ENCODE data around the gene LRRK1. TPM values are rescaled to one million over a fixed set of nuclear protein-coding genes. Genes with fewer than 3 reads are reported as not detected.

The LRRK1 gene
- total and polyA plus RNA-seq, 2 donors (not counting 1 experiment from before 2014, with no cell fraction given) = 19.8 to 53.0 TPM

- Mint-ChIP-seq H3K4me1 (no peaks in the 10 kb centered on the region), H3K27ac (no peak overlapping the region), H3K27me3 (no peaks in the 10 kb centered on the region), H3K9me3 (ENCODE audit: insufficient read depth) (no peaks in the 10 kb centered on the region), H3K4me3 (no peak overlapping the region)
- H2AFZ ChIP-seq (ENCODE audit: insufficient read depth, low read depth, low read length, poor library complexity, severe bottlenecking) = no peak overlapping the region
- WGBS (ENCODE audit: insufficient coverage) = 98% methylated on average over 11 of the region's 11 CpGs
- POLR2A ChIA-PET = no interaction called here
- TF ChIP-seq CTCF (IDR thresholded peaks at IDR 0.05) = no peak
- no peak for TF ChIP-seq EZH2 (IDR thresholded peaks at IDR 0.05; ENCODE audit: borderline replicate concordance, insufficient read depth, low read depth, low read length, poor library complexity, severe bottlenecking)
- H3K4me1 ChIP-seq (ENCODE audit: control insufficient read depth in 2 of 2, insufficient read depth in 2 of 2, low read length in 2 of 2) = no peaks in the 10 kb centered on the region
- H3K79me2 ChIP-seq (ENCODE audit: control insufficient read depth, insufficient read depth, low read length) = no peaks in the 10 kb centered on the region
- ATAC-seq (ENCODE audit: low read depth) (no peak), DNase-seq (no peak)
- H3K4me3 ChIP-seq (ENCODE audit: control extremely low read depth in 1 of 5, extremely low read depth in 1 of 5, insufficient read depth in 1 of 5, low read depth in 2 of 5, low read length in 4 of 5) = no peak overlapping the region
- no peaks in the 10 kb centered on the region for H3K27me3 ChIP-seq (replicated peaks in 1 of 4; ENCODE audit: control extremely low read depth in 1 of 4, control insufficient read depth in 3 of 4, insufficient read depth in 4 of 4, low read length in 3 of 4)
- peaks cover 3 to 68% of the 10 kb centered on the region in 2 experiments for H3K36me3 ChIP-seq (replicated peaks in 1 of 2; ENCODE audit: control extremely low read depth in 1 of 2, control insufficient read depth in 1 of 2, extremely low read depth in 1 of 2, insufficient read depth in 2 of 2, low read length in 1 of 2)
- intact Hi-C loops (cut with micrococcal nuclease) = no loop called here
- CTCF ChIA-PET = no interaction called here
- no peak overlapping the region for H3K27ac ChIP-seq (ENCODE audit: low read length in 2 of 2)
- H3K4me2 ChIP-seq (replicated peaks; ENCODE audit: low read depth, low read length, poor library complexity, severe bottlenecking) = no peak overlapping the region
- no peaks in the 10 kb centered on the region for H3K9me3 ChIP-seq (ENCODE audit: control extremely low read depth in 1 of 3, control insufficient read depth in 2 of 3, insufficient read depth in 1 of 3, low read length in 2 of 3)
- H3K9ac ChIP-seq (ENCODE audit: low read length) = no peak overlapping the region
- no peaks in the 10 kb centered on the region for H4K20me1 ChIP-seq (ENCODE audit: control insufficient read depth, insufficient read depth, low read length, poor library complexity, severe bottlenecking)
Observed at GRCh38 chr15:101049282-101049681, 130.1 kb downstream of the LRRK1 start.

- H3K9me3 ChIP-seq (ENCODE audit: control extremely low read depth in 1 of 3, control insufficient read depth in 2 of 3, insufficient read depth in 1 of 3, low read length in 2 of 3) = no peaks in the 10 kb centered on the region
- peaks cover 5 to 65% of the 10 kb centered on the region in 2 experiments for H3K36me3 ChIP-seq (replicated peaks in 1 of 2; ENCODE audit: control extremely low read depth in 1 of 2, control insufficient read depth in 1 of 2, extremely low read depth in 1 of 2, insufficient read depth in 2 of 2, low read length in 1 of 2)
- Mint-ChIP-seq H3K27me3 (no peaks in the 10 kb centered on the region), H3K4me3 (no peak overlapping the region), H3K4me1 (no peaks in the 10 kb centered on the region), H3K9me3 (ENCODE audit: insufficient read depth) (no peaks in the 10 kb centered on the region), H3K27ac (no peak overlapping the region)
- H3K9ac ChIP-seq (ENCODE audit: low read length) = no peak overlapping the region
- no peak for TF ChIP-seq EZH2 (IDR thresholded peaks at IDR 0.05; ENCODE audit: borderline replicate concordance, insufficient read depth, low read depth, low read length, poor library complexity, severe bottlenecking)
- 96% methylated on average over 22 of the region's 22 CpGs for WGBS (ENCODE audit: insufficient coverage)
- H3K27me3 ChIP-seq (replicated peaks in 1 of 4; ENCODE audit: control extremely low read depth in 1 of 4, control insufficient read depth in 3 of 4, insufficient read depth in 4 of 4, low read length in 3 of 4) = no peaks in the 10 kb centered on the region
- H3K4me2 ChIP-seq (replicated peaks; ENCODE audit: low read depth, low read length, poor library complexity, severe bottlenecking) = no peak overlapping the region
- CTCF ChIA-PET = no interaction called here
- POLR2A ChIA-PET = no interaction called here
- no peak overlapping the region for H2AFZ ChIP-seq (ENCODE audit: insufficient read depth, low read depth, low read length, poor library complexity, severe bottlenecking)
- H3K4me1 ChIP-seq (ENCODE audit: control insufficient read depth in 2 of 2, insufficient read depth in 2 of 2, low read length in 2 of 2) = no peaks in the 10 kb centered on the region
- H3K4me3 ChIP-seq (ENCODE audit: control extremely low read depth in 1 of 5, extremely low read depth in 1 of 5, insufficient read depth in 1 of 5, low read depth in 2 of 5, low read length in 4 of 5) = no peak overlapping the region
- H3K79me2 ChIP-seq (ENCODE audit: control insufficient read depth, insufficient read depth, low read length) = no peaks in the 10 kb centered on the region
- DNase-seq (no peak), ATAC-seq (ENCODE audit: low read depth) (no peak)
- no peak overlapping the region for H3K27ac ChIP-seq (ENCODE audit: low read length in 2 of 2)
- intact Hi-C loops (cut with micrococcal nuclease) = no loop called here
- no peaks in the 10 kb centered on the region for H4K20me1 ChIP-seq (ENCODE audit: control insufficient read depth, insufficient read depth, low read length, poor library complexity, severe bottlenecking)
Observed at GRCh38 chr15:101049856-101050622, 130.9 kb downstream of the LRRK1 start.
